ENCODE measurements around the gene HNRNPF.

HNRNPF gene

GRCh38 chr10:43350156-43350555 is 58.8 kb downstream of the HNRNPF start:
- TF ChIP-seq CTCF (IDR thresholded peaks at IDR 0.05; ENCODE audit: extremely low read depth, missing control alignments): no peak
- DNase-seq (ENCODE audit: low spot score): no peak

- DNase-seq (ENCODE audit: low spot score): peak; percentile 96
- peak; percentile 88 for TF ChIP-seq CTCF (IDR thresholded peaks at IDR 0.05; ENCODE audit: extremely low read depth, missing control alignments)
These were observed 60.3 kb downstream of the HNRNPF start for GRCh38 chr10:43348511-43349312.

- TF ChIP-seq CTCF (IDR thresholded peaks at IDR 0.05; ENCODE audit: extremely low read depth, missing control alignments): no peak
- peak; percentile 23 for DNase-seq (ENCODE audit: low spot score)
These were observed 61.0 kb downstream of the HNRNPF start for GRCh38 chr10:43347997-43348396.

- DNase-seq (ENCODE audit: low spot score): no peak
- no peak for TF ChIP-seq CTCF (IDR thresholded peaks at IDR 0.05; ENCODE audit: extremely low read depth, missing control alignments)
These were observed 64.9 kb downstream of the HNRNPF start for GRCh38 chr10:43344051-43344450.

GRCh38 chr10:43343126-43343525 is 65.9 kb downstream of the HNRNPF start:
- DNase-seq (ENCODE audit: low spot score): no peak
- no peak for TF ChIP-seq CTCF (IDR thresholded peaks at IDR 0.05; ENCODE audit: extremely low read depth, missing control alignments)

GRCh38 chr10:43342279-43343125 is 66.5 kb downstream of the HNRNPF start:
- DNase-seq (ENCODE audit: low spot score): no peak

More at GRCh38 chr10:43342279-43343125, 66.5 kb downstream of the HNRNPF start:
- TF ChIP-seq CTCF (IDR thresholded peaks at IDR 0.05; ENCODE audit: extremely low read depth, missing control alignments): no peak

All from GM20000 (cell line).